ENCODE data around the gene BNIP3. TPM values are rescaled to one million over a fixed set of nuclear protein-coding genes. Genes with fewer than 3 reads are reported as not detected.
"Not testable (repeated sequence)": the region's sequence is repeated elsewhere in the genome, so short reads cannot be mapped to it uniquely, and the experiment has no call there.

The BNIP3 gene
- total RNA-seq, 1 donor from 2014 or later, result 71.5 TPM

DNA sequence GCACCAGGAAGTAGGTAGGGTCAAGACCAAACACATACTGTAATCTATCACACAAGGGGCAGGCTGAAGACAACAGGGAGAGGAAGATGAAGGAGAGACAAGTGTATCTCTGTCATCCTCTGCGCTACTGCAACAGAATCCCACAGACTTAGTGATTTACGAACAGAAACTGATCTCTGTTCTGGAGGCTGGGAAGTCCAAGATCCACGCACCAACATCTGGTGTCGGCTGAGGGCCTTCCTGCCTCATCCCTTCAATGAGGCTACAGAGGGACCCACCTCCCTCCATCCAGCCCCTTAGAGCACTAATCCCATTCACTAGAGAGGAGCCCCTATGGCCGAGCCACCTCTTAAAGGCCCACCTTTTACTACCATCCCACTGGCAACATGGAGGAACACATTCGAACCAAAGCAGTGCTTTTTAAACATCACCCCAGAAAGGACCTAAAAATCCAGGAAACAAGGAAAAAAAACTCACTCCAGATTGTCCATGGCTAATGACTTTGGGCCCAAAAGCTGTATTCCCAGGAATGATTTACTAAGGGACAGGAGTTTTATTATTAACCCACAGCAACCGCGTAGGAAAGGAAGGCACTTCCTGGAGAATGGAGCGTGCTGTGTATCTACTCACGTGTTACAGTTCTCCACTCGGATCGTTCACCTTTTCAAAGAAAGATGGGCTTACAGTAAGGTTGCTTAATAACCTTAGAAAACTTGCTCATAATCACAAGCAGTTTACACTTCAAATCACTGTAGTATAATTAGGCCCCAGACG is 4.2 kb downstream of the BNIP3 start:
- DNase-seq (ENCODE audit: low spot score), result no peak

DNA sequence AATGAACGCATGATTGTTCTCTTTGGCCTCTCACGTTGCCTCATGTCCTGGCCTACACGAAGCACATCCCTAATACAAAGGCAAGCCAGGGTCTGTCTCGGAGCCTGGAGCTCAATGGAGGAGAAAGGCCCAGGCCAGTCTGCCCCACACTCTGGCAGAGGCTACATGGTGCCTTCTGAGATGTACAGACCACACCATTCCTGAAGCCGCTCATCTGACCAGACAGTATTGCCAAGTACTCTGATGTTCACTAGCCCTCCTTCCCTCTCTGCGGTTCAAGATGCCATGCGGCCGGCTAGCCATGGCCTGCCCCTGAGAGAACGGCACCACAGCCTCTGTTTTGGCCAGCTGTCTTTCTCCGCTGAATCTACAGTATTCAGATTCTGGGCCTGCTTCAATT is 5.9 kb downstream of the BNIP3 start:
- no peak for DNase-seq (ENCODE audit: low spot score)

DNA sequence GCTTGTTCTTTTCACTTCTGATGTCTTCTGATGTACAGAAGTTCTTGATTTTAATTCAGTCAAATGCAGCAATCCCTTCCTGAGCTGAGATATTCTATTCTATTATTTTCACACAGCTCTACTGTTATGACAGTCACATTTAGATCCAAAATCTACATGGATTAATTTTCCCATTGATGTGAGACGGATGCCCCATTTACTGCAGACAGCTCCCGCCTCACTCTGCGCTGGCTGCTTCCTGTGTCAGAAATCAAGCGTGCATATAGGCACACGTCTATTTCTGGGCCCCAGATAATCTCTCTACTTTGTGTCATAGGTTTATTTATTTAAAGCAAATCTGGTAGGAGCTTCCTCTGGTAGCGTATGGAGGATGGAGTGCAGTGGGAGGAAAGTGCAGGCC is 6.7 kb downstream of the BNIP3 start:
- no peak for DNase-seq (ENCODE audit: low spot score)

DNA sequence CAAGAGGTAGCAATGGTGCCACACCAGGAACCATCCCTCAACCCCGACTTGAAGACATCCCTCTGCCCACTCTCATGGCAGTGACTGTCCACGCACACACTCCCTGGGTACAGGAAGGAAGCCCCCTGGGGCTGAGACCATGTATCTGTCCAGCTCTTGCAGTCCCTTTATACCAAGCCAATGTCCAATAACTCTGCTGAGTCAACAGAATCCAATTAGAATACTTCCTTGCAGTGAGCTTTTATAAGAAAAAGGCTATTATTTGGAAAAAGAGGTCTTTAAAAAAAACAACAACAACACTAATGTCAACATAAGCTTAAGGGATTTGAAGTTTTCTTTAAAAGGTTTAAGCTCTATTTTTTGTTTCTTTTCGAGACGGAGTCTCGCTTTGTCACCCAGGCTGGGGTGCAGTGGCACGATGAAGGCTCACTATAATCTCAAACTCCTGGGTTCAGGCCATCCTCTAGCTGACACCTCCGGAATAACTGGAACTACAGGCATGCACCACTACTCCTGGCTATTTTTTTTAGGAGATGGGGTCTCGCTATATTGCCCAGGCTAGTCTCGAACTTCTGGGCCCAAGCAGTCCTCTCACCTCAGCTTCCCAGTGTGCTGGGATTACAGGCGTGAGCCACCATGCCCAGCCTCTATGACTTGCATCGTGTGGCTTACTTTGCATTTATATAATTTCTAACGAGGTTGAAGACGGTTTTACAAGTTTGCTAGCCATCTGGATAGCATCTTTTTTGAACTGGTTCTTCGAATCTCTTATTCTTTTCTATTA is 7.5 kb downstream of the BNIP3 start:
- no peak for DNase-seq (ENCODE audit: low spot score)

DNA sequence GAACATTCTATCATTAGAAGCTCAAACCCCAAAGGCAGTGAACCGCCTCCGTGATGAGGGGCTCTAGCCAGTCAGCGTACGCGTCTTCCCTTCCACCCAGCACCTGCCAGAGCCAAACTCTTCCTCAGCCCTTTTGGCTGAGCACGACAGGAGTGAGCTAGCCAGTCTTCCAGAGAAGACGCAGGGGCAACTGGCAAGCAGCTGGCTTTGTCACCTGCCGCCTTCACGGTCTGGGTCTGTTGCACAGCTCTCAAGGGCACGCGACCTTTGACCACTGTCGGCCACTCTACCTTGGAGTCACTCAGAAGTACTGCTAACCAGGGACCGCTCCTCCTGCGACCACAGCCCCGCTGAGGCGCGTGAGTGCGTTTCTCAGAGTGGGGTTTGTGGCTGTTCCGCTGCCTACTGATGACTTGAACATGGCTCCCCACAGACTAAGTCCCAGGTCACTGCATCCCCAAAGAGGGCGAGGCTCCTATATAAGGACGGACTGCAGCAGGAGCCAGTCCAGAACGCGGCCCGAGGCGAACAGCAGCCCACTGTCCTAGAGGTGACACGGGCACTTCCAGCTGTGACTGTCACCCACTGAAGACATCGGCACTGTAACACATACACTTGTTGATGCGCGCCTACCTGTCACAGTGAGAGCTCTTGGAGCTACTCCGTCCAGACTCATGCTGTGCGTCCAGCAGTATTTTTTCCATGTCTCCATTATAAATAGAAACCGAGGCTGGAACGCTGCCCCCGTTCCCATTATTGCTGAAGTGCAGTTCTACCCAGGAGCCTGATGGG is 8.4 kb downstream of the BNIP3 start:
- no peak for DNase-seq (ENCODE audit: low spot score)

GRCh38 chr10:131972474-131973071 is 9.2 kb downstream of the BNIP3 start:
- no peak for DNase-seq (ENCODE audit: low spot score)

- DNase-seq (ENCODE audit: low spot score), result no peak
Observed at GRCh38 chr10:131971591-131971990, 10.1 kb downstream of the BNIP3 start.

- no peak for DNase-seq (ENCODE audit: low spot score)
Observed at GRCh38 chr10:131970946-131971345, 10.8 kb downstream of the BNIP3 start.

GRCh38 chr10:131968949-131969348 is 12.8 kb downstream of the BNIP3 start:
- DNase-seq (ENCODE audit: low spot score), result no peak

DNA sequence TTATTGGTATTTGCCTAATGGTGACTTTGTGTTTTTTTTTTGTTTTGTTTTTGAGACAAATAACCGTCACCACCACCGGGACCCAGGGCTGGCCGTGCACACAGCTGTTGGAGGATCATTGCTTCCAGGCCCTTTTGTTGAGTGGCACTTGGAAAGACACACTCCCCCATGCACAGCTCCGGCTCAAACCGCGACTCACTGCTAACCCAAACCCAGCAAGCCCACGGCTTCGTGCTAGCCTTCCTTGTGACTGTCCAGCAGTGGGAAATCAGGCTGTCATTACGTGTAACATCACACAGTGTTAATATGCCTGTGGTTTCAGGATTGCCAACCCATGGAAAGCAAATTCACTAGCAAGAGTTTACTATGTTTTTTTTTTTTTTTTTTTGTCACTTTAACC is 17.4 kb downstream of the BNIP3 start:
- no peak for DNase-seq (ENCODE audit: low spot score)

DNA sequence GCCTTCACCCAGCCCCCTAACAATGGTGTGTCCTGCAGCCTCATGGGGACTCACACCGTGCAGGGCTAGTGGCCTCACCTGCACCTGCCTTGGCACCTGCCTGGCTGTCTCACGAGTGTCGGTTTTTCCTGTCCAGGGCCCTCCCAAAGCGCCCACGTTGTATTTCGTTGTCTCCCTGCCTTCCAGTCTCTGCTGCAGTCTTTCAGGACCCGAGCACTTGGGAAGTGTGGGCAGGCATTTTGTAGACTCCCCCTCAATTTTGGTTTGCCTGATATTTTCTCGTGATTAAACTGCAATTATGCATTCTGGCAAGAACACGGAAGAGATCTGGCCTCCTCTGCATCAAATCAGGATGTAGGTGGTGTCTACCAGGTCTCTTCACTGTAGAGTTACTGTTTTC is 17.9 kb downstream of the BNIP3 start:
- no peak for DNase-seq (ENCODE audit: low spot score)

DNA sequence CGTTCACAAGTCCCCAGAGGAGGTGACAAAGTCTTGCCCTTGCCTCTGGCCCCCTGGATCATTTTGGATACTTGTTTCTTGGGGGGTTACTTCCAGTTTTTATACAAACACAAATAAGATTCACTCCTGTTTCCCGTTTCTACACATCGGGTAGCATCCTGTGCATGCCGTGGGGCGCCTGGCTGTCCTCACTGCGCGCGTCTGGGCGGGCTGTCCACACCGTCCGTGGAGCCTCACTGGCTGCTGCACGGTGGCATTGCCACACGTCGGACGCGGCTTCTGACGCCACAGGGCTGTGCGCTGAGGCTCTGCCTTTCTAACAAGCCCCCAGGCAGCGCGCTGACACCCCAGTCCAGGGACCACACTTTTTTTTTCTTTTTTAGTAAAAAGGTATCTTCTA is 18.4 kb downstream of the BNIP3 start:
- no peak for DNase-seq (ENCODE audit: low spot score)

DNA sequence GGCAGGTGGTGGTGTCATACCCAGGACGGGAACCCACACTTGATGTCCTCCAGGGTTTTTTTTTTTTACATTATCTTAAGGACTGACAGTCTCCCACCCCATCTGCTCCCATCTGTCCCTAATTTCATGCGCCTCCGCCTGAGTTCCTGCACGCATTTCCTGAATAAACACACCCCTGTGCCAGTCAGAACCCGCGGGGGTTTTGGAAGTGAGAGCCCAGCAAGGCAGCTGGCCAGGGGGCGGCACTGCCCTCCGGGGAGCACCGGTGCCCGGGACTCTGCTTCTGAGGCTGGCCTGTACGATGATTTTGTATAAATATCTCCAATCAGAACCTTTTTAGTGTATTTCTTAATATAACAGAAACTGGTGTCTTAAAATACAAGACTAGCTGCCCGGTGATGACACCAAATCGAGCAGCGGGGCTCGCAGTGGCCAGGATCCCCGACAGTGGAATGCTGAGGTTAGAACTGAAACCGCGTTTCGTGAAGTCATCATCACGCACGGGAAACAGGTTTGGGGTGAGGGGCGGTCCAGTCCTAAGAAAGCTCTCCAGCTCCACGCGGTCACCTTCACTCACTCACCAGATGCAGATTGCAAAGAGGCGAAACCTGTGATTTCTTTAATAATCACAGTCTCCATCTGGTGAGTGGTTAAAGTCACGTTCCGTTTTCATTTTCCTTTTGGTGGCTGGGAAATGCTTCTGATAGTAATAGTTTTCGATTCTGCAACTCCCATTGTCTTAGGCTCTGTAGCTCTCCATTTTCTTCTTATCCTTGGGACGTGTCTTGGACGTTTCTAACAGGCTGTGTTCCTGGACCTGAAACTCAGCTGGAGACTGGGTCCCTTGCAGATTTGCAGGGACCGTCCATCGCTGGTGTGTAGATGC is 19.7 kb downstream of the BNIP3 start:
- DNase-seq (ENCODE audit: low spot score), result no peak

- DNase-seq (ENCODE audit: low spot score), result no peak
Observed at GRCh38 chr10:131961047-131961776, 20.5 kb downstream of the BNIP3 start.

- no peak for DNase-seq (ENCODE audit: low spot score)
Observed at GRCh38 chr10:131960631-131961046, 21.1 kb downstream of the BNIP3 start.

GRCh38 chr10:131959841-131960240 is 21.9 kb downstream of the BNIP3 start:
- DNase-seq (ENCODE audit: low spot score), result no peak

DNA sequence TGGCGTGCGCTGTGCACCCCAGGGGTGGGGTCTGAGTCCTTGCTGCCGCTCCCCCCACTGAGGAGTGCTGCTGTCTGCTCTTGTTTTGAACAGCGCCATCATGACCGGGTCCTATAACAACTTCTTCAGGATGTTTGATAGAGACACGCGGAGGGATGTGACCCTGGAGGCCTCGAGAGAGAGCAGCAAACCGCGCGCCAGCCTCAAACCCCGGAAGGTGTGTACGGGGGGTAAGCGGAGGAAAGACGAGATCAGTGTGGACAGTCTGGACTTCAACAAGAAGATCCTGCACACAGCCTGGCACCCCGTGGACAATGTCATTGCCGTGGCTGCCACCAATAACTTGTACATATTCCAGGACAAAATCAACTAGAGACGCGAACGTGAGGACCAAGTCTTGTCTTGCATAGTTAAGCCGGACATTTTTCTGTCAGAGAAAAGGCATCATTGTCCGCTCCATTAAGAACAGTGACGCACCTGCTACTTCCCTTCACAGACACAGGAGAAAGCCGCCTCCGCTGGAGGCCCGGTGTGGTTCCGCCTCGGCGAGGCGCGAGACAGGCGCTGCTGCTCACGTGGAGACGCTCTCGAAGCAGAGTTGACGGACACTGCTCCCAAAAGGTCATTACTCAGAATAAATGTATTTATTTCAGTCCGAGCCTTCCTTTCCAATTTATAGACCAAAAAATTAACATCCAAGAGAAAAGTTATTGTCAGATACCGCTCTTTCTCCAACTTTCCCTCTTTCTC is 26.0 kb downstream of the BNIP3 start:
- DNase-seq (ENCODE audit: low spot score), result no peak

GRCh38 chr10:131954356-131954965 is 27.3 kb downstream of the BNIP3 start:
- no peak for DNase-seq (ENCODE audit: low spot score)

DNA sequence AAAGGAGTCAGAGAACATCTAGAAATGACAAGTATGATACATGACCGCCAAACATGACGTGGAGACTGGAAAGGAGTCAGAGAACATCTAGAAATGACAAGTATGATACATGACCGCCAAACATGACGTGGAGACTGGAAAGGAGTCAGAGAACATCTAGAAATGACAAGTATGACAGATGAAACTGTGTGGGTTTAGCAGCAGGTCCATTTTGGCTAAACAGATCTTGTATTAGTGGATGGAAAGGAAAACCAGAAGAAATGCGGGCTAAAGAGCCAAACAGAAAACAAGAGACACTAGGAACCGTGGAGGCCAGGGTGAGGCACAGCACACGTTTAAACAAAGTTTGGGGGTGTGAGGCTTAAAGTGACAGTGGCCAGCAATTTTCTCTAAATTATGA is 31.8 kb downstream of the BNIP3 start:
- not testable (repeated sequence) for DNase-seq (ENCODE audit: low spot score)
